Measurements from ENCODE around the gene MYO7B.

Gene MYO7B

GRCh38 chr2:127626917-127627739, 91.6 kb downstream of the MYO7B start:
- FAIRE-seq, result no peak
- no peak for TF ChIP-seq POLR2A (IDR thresholded peaks at IDR 0.05; ENCODE audit: low read depth, low read length)
- DNase-seq (ENCODE audit: insufficient read length, low spot score), result no peak

GRCh38 chr2:127627740-127628571, 92.5 kb downstream of the MYO7B start:
- DNase-seq (ENCODE audit: insufficient read length, low spot score) (no peak), FAIRE-seq (no peak)
- TF ChIP-seq POLR2A (IDR thresholded peaks at IDR 0.05; ENCODE audit: low read depth, low read length), result no peak

GRCh38 chr2:127628767-127629614, 93.5 kb downstream of the MYO7B start:
- no peak for FAIRE-seq
- no peak for DNase-seq (ENCODE audit: insufficient read length, low spot score)
- no peak for TF ChIP-seq POLR2A (IDR thresholded peaks at IDR 0.05; ENCODE audit: low read depth, low read length)

GRCh38 chr2:127629637-127630036, 94.2 kb downstream of the MYO7B start:
- no peak for TF ChIP-seq POLR2A (IDR thresholded peaks at IDR 0.05; ENCODE audit: low read depth, low read length)
- FAIRE-seq (no peak), DNase-seq (ENCODE audit: insufficient read length, low spot score) (no peak)

- no peak for TF ChIP-seq POLR2A (IDR thresholded peaks at IDR 0.05; ENCODE audit: low read depth, low read length)
- no peak for DNase-seq (ENCODE audit: insufficient read length, low spot score)
- no peak for FAIRE-seq
Observed at GRCh38 chr2:127630096-127630863, 94.8 kb downstream of the MYO7B start.

GRCh38 chr2:127630864-127631540, 95.5 kb downstream of the MYO7B start:
- FAIRE-seq (no peak), DNase-seq (ENCODE audit: insufficient read length, low spot score) (no peak)
- no peak for TF ChIP-seq POLR2A (IDR thresholded peaks at IDR 0.05; ENCODE audit: low read depth, low read length)

GRCh38 chr2:127631541-127631996, 96.1 kb downstream of the MYO7B start:
- DNase-seq (ENCODE audit: insufficient read length, low spot score) (no peak), FAIRE-seq (no peak)
- no peak for TF ChIP-seq POLR2A (IDR thresholded peaks at IDR 0.05; ENCODE audit: low read depth, low read length)

- no peak for DNase-seq (ENCODE audit: insufficient read length, low spot score)
- TF ChIP-seq POLR2A (IDR thresholded peaks at IDR 0.05; ENCODE audit: low read depth, low read length), result no peak
- FAIRE-seq, result no peak
Observed at GRCh38 chr2:127631997-127632581, 96.6 kb downstream of the MYO7B start.

- no peak for TF ChIP-seq POLR2A (IDR thresholded peaks at IDR 0.05; ENCODE audit: low read depth, low read length)
- no peak for FAIRE-seq
- no peak for DNase-seq (ENCODE audit: insufficient read length, low spot score)
Observed at GRCh38 chr2:127632592-127633489, 97.4 kb downstream of the MYO7B start.

- no peak for FAIRE-seq
- no peak for DNase-seq (ENCODE audit: insufficient read length, low spot score)
- no peak for TF ChIP-seq POLR2A (IDR thresholded peaks at IDR 0.05; ENCODE audit: low read depth, low read length)
Observed at GRCh38 chr2:127633556-127634065, 98.1 kb downstream of the MYO7B start.

GRCh38 chr2:127634066-127634617, 98.7 kb downstream of the MYO7B start:
- no peak for TF ChIP-seq POLR2A (IDR thresholded peaks at IDR 0.05; ENCODE audit: low read depth, low read length)
- FAIRE-seq, result no peak
- DNase-seq (ENCODE audit: insufficient read length, low spot score), result no peak
